NT2/D1 (cell line): ENCODE measurements around the gene EPHA5.

ENCODE experiments used
- DNase-seq: peaks from one replicate; pipeline ENCODE4 v3.0.0-alpha.2; 2011; ENCODE audit warnings: low read depth, low spot score
- H3K27me3 ChIP-seq: 2 replicates; pipeline ENCODE4 v1.6.0; 2011; ENCODE audit warnings: mild to moderate bottlenecking; ENCODE audit not compliant: insufficient read length, insufficient read depth
- H3K36me3 ChIP-seq: 2 replicates; pipeline ENCODE4 v1.6.1; 2011; ENCODE audit warnings: mild to moderate bottlenecking, low read length, mixed read lengths; ENCODE audit not compliant: insufficient read depth, insufficient read length
- H3K4me1 ChIP-seq: 2 replicates; pipeline ENCODE4 v1.5.1; 2011; ENCODE audit not compliant: insufficient read depth, insufficient read length
- H3K4me3 ChIP-seq: 2 replicates; pipeline ENCODE4 v1.5.1; 2011; ENCODE audit warnings: low read depth; ENCODE audit not compliant: insufficient read length
- H3K9ac ChIP-seq: 2 replicates; pipeline ENCODE4 v1.6.0; 2011; ENCODE audit warnings: low read depth; ENCODE audit not compliant: insufficient read length
- H3K9me3 ChIP-seq: 2 replicates; pipeline ENCODE4 v1.5.1; 2011; ENCODE audit warnings: mild to moderate bottlenecking, low read length; ENCODE audit not compliant: insufficient read depth
- SUZ12 ChIP-seq: IDR thresholded peaks from 2 replicates; pipeline ENCODE4 v1.6.1; 2011; ENCODE audit not compliant: insufficient read length, insufficient read depth; ENCODE audit errors: extremely low read depth
- YY1 ChIP-seq: IDR thresholded peaks from 2 replicates; pipeline ENCODE4 v1.6.1; 2011; ENCODE audit not compliant: insufficient read length, insufficient read depth
- ZNF274 ChIP-seq: IDR thresholded peaks from 2 replicates; pipeline ENCODE4 v1.6.1; 2011; ENCODE audit warnings: mild to moderate bottlenecking, low read depth, low read length

EPHA5 gene

DNA sequence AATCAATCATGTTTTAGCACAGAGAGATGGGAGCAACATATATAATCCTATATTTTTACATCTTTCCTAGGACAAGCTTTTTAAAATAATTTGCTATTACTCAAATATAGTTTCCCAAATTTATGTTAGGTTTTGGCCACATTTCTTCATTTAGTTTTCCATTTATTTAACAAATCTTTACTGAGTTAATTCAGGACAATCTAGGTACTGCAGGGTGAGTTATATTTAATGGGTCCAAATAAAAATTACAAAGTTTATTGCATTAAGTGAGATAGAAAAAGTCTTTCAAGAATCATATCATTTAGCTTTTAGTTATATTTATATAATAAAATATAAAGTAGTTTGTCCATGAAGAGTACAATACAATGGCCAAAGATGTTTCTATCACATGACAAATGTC, 269.2 kb downstream of the EPHA5 start:
- no peak for TF ChIP-seq ZNF274
- Histone ChIP-seq H3K9me3 (no peaks in the 10 kb centered on the region), H3K36me3 (no peaks in the 10 kb centered on the region), H3K4me1 (no peaks in the 10 kb centered on the region), H3K9ac (no peak overlapping the region), H3K4me3 (no peak overlapping the region), H3K27me3 (no peaks in the 10 kb centered on the region)
- DNase-seq = no peak

DNA sequence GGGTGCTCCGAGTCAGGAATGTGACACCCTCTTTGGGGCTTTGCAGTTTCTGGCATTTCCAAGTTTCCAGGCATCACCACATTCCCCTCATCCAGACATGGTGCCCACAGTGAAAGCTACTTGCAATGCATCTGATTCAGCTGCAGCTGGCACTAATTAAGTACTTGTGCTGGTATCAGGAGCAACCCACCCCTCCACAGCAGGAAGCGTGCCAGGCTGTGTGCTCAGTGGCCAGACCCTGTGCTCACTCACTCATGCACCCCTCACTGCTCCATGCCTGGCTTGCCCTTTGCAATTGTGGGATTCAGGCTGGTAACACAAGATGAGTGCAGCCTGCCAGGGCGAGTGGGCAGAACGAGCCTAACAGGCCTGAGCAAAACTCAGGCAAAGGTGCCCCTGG, 271.2 kb downstream of the EPHA5 start:
- Histone ChIP-seq H3K36me3 (no peaks in the 10 kb centered on the region), H3K27me3 (no peaks in the 10 kb centered on the region), H3K9ac (no peak overlapping the region), H3K9me3 (no peaks in the 10 kb centered on the region), H3K4me3 (no peak overlapping the region), H3K4me1 (no peaks in the 10 kb centered on the region)
- TF ChIP-seq YY1 (no peak), SUZ12 (no peak), ZNF274 (no peak)
- DNase-seq = no peak

DNA sequence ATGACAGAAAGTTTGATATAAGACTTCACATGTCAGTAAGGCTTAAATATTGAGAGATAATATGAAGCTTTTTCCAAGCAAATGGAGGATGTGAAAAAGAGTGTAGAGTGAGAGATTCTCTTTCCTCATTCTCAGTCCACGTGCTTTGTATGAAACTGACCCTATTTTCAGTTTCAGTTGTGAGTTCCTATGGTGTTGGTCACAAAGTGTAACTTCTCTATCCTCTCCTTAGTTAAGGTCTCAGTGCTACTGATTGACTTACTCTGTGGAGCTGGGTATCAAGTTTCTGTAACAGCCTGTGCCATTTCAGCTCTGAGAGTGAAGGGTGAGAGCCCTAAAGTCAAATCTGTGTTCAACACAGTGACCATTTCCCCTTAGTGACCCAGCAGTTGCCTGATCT, 277.2 kb downstream of the EPHA5 start:
- H3K4me3 ChIP-seq = no peak overlapping the region
- H3K9ac ChIP-seq = no peak overlapping the region
- H3K27me3 ChIP-seq = no peaks in the 10 kb centered on the region
- DNase-seq = no peak
- H3K4me1 ChIP-seq = no peaks in the 10 kb centered on the region
- no peaks in the 10 kb centered on the region for H3K36me3 ChIP-seq
- TF ChIP-seq YY1 (no peak), ZNF274 (no peak), SUZ12 (no peak)
- H3K9me3 ChIP-seq = no peaks in the 10 kb centered on the region

DNA sequence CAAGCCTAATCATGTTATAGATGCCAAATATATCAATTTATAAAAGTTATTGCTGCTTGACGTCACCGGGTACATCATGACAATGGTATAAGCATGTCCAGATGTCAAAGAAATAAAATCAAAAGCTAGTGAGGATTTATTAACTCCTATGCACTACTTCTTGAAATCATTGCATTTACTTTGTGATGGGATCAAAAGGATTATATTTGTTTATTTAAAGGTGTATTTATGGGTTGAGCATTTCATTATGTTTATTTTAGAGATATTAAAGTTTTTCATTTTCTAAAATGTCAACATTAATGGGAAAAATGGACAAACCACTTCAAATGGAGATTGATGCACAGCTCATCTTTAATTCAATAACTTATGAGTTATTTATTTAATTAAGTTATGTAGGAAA, 277.8 kb downstream of the EPHA5 start:
- H3K9ac ChIP-seq = no peak overlapping the region
- TF ChIP-seq YY1 (no peak), ZNF274 (no peak), SUZ12 (no peak)
- no peaks in the 10 kb centered on the region for H3K9me3 ChIP-seq

DNA sequence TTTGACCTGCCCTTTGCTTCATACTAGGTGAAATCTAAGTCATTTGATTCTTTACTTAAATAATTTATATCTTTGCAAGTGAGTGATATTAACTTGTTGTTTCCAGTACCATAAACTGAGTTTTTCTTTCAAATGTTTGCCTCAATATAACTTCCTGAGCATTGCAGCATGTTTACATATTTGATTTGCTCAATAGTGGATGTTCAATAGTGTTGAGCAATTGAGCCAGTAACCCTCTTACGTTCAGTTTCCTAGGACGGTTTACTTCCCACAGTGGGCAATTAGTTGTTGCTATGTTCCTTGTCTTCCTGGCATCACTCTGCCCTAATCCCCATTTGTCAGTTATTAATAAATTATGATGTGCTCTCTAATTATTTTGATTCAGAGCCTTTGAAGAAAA, 278.5 kb downstream of the EPHA5 start:
- Histone ChIP-seq H3K9me3 (no peaks in the 10 kb centered on the region), H3K27me3 (no peaks in the 10 kb centered on the region), H3K4me3 (no peak overlapping the region), H3K4me1 (no peaks in the 10 kb centered on the region), H3K36me3 (no peaks in the 10 kb centered on the region), H3K9ac (no peak overlapping the region)
- no peak for DNase-seq
- TF ChIP-seq YY1 (no peak), SUZ12 (no peak)

More for the DNA sequence above, 277.8 kb downstream of the EPHA5 start:
- no peaks in the 10 kb centered on the region for H3K27me3 ChIP-seq
- no peak for DNase-seq
- no peaks in the 10 kb centered on the region for H3K4me1 ChIP-seq
- H3K4me3 ChIP-seq = no peak overlapping the region
- no peaks in the 10 kb centered on the region for H3K36me3 ChIP-seq

DNA sequence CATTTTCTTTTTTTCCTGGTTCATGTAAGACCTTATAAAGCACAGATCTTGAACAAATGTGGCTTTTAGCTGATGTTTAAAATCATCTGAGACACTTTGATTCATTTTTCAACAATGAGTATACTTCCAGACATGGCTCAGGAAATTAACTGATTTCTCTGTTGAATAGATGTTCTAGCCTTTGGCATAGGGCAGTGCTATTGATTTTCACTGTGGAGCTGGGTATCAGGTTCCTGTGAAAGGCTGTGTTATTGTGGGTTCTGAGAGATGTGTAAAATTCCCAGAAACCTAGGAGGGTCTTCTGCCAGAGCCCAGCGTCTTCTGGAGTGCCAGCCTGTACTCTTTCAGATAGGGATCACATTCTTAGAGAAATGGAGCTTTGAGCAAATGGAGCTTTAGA, 278.9 kb downstream of the EPHA5 start:
- Histone ChIP-seq H3K36me3 (no peaks in the 10 kb centered on the region), H3K9ac (no peak overlapping the region), H3K4me3 (no peak overlapping the region), H3K27me3 (no peaks in the 10 kb centered on the region), H3K4me1 (no peaks in the 10 kb centered on the region), H3K9me3 (no peaks in the 10 kb centered on the region)
- TF ChIP-seq SUZ12 (no peak), ZNF274 (no peak), YY1 (no peak)
- no peak for DNase-seq

DNA sequence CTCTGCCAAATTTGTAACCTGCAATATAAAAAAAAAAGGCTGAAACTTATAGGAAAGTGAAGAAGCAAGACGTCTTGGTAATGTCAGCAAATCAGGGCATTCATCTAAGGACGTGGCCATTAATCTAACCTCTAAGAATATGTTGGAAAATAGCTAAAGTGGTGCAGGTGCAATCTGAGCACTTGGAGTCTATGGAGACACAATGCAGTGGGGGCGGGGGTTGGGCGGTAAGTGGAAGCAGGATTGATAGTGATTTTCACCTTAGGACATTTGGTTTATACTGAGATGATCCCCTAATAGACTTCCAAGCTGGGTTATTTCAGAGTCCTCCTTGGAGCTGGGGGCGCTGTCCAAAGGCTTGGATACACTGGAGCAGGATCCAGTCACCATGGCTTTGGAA, 283.4 kb downstream of the EPHA5 start:
- no peak overlapping the region for H3K9ac ChIP-seq
- no peaks in the 10 kb centered on the region for H3K9me3 ChIP-seq
- no peaks in the 10 kb centered on the region for H3K4me1 ChIP-seq
- no peak overlapping the region for H3K4me3 ChIP-seq
- H3K36me3 ChIP-seq = no peaks in the 10 kb centered on the region
- no peak for DNase-seq
- TF ChIP-seq SUZ12 (no peak), ZNF274 (no peak), YY1 (no peak)
- H3K27me3 ChIP-seq = no peaks in the 10 kb centered on the region

DNA sequence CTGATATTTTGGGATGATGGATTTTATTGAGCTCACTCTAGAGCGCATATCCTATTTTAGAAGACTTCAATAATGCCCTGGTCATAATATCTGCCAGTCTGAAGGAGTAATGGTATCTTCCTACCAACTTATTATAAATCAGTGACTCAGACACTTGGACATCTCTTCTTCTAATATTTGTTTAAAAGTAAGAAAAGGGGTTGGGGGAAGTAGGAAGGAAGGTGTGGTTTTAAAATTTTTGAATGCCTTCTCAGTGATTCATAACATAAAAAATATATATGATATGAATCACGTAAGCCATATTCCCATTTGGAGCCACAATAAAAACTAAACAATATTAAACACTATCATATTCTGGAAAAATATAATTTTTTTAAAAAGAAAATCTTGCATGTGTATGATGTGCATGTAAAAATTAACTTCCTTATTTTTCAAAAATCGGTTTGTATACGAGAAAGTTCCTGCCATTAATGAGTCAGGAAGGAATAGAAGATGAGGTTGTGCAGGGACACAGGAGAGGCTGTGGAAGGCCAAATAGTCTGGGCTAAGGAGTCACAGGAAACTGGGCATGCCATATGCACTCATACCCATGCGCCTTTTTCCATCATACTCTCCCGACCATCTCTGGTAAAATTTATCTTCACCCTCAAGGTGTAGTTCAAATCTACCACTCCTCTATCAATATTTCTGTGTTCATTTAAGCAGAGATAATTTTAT, 286.5 kb downstream of the EPHA5 start:
- TF ChIP-seq ZNF274 = no peak
- no peak for TF ChIP-seq SUZ12
- no peak for TF ChIP-seq YY1
- no peaks in the 10 kb centered on the region for H3K4me1 ChIP-seq
- no peaks in the 10 kb centered on the region for H3K27me3 ChIP-seq
- no peaks in the 10 kb centered on the region for H3K36me3 ChIP-seq
- H3K4me3 ChIP-seq = no peak overlapping the region
- H3K9ac ChIP-seq = no peak overlapping the region
- H3K9me3 ChIP-seq = no peaks in the 10 kb centered on the region
- no peak for DNase-seq
